Muscle layer of colon (tissue), 2 donors: Measurements from ENCODE around the gene ZNRF1.
"Not testable (repeated sequence)": the region's sequence is repeated elsewhere in the genome, so short reads cannot be mapped to it uniquely, and the experiment has no call there.

Source experiments
- H3K27ac ChIP-seq: one replicate; pipeline ENCODE4 v1.7.0; 2013; ENCODE audit warnings: low read depth, mild to moderate bottlenecking, low read length, moderate library complexity
- H3K27me3 ChIP-seq, 2 donors: one replicate each; pipeline ENCODE4 v1.7.0; 2013; ENCODE audit warnings: low read length in 2 of 2, mild to moderate bottlenecking in 2 of 2; ENCODE audit not compliant: insufficient read depth in 2 of 2, control insufficient read depth in 1 of 2
- H3K36me3 ChIP-seq: one replicate; pipeline ENCODE4 v1.7.0; 2013; ENCODE audit warnings: mild to moderate bottlenecking, low read length; ENCODE audit not compliant: insufficient read depth
- H3K4me1 ChIP-seq: one replicate; pipeline ENCODE4 v1.7.0; 2013; ENCODE audit warnings: mild to moderate bottlenecking, low read length; ENCODE audit not compliant: insufficient read depth
- H3K4me3 ChIP-seq, 2 donors: one replicate each; pipeline ENCODE4 v1.7.0; 2013; ENCODE audit warnings: low read length in 2 of 2, low read depth in 1 of 2, mild to moderate bottlenecking in 1 of 2, moderate library complexity in 1 of 2
- H3K9ac ChIP-seq: one replicate; pipeline ENCODE4 v1.7.0; 2013; ENCODE audit warnings: low read length
- H3K9me3 ChIP-seq: one replicate; pipeline ENCODE4 v1.7.0; 2013; ENCODE audit warnings: mild to moderate bottlenecking, low read length
- donor health status: abdominal sarcoma.
- donor health status: Adenocarcinoma of cecum.

Gene ZNRF1

DNA sequence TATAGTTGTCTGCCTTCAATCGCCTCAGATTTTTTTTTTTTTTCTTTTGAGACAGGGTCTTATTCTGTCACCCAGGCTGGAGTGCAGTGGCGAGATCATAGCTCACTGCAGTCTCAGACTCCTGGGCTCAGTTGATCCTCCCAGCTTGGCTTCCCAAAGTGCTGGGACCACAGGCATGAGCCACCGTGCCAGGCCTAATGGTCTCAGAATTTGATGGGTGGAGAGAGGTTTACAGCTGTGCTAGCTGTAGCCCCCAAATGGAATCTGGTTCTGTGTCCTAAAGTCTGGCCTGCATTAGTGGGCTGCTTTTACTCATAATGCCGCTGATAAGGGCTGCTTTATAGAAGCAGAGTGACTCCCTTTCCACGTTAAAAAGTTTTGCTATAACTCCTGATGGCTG lies 5.1 kb downstream of the ZNRF1 start:
- H3K9me3 ChIP-seq = no peaks in the 10 kb centered on the region
- H3K9ac ChIP-seq = no peak overlapping the region
- H3K27ac ChIP-seq = no peak overlapping the region
- H3K4me3 ChIP-seq = no peak overlapping the region
- peaks cover 21% of the 10 kb centered on the region for H3K4me1 ChIP-seq
- no peaks in the 10 kb centered on the region for H3K27me3 ChIP-seq
- no peaks in the 10 kb centered on the region for H3K36me3 ChIP-seq

DNA sequence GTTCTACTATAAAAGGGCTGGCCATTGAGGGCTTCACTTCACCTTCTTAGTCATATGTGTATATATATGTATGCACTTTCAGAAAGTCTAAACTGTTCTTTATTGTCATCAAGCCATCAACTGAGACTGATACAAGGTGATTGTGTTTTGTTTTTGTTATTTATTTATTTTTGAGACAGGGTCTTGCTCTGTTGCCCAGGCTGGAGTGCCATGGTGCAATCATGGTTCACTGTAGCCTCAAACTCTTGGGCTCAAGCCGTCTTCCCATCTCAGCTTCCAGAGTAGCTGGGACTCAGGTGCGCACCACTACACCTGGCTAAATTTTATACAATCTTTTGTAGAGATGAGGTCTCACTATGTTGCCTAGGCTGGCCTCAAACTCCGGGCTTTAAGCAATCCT lies 5.6 kb downstream of the ZNRF1 start:
- Histone ChIP-seq H3K9ac (no peak overlapping the region), H3K4me1 (peaks cover 21% of the 10 kb centered on the region), H3K27ac (no peak overlapping the region), H3K9me3 (no peaks in the 10 kb centered on the region), H3K27me3 (no peaks in the 10 kb centered on the region), H3K36me3 (no peaks in the 10 kb centered on the region), H3K4me3 (no peak overlapping the region)

GRCh38 chr16:75005697-75006096 lies 6.9 kb downstream of the ZNRF1 start:
- H3K4me3 ChIP-seq = no peak overlapping the region
- H3K36me3 ChIP-seq = no peaks in the 10 kb centered on the region
- no peaks in the 10 kb centered on the region for H3K9me3 ChIP-seq
- H3K4me1 ChIP-seq = peaks cover 18% of the 10 kb centered on the region
- H3K27ac ChIP-seq = no peak overlapping the region
- no peaks in the 10 kb centered on the region for H3K27me3 ChIP-seq
- H3K9ac ChIP-seq = no peak overlapping the region

DNA sequence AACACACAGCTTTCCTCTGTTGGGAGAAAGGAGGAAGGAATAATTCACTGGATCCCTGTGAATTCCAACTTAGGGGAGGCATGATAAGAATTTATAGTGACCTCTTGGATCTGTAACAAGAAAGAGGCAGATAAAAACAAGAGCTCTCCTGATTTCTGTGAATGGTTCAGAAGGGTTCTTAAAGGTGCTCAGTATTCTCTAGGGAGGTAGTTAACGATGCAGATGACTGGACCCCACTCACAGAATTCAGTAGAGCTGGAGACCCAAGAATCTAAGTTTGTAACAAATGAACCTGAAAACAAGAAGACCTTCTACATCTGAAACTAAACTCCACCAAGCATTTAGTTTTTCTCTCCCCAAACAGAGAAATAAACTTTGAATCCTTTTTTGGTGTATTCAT lies 8.6 kb downstream of the ZNRF1 start:
- Histone ChIP-seq H3K36me3 (no peaks in the 10 kb centered on the region), H3K4me1 (peaks cover 18% of the 10 kb centered on the region), H3K9me3 (no peaks in the 10 kb centered on the region), H3K9ac (no peak overlapping the region), H3K27me3 (no peaks in the 10 kb centered on the region), H3K4me3 (no peak overlapping the region), H3K27ac (no peak overlapping the region)

DNA sequence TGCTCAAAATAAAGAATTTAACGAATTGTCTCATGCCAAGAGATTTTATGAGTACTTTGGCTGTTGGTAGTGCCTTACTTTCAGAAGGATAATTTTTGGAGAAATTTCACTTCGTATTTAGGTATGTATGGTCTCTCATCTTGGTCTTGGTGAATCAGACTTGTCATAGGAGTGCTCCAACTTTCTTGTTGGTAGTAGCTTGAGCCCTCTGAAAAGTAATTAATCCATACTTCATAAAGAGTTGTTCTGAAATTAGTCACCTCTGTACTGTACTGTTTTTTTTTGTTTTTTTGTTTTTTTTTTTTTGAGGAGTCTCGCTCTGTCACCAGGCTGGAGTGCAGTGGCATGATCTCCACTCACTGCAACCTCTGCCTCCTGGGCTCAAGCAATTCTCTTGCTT lies 11.6 kb downstream of the ZNRF1 start:
- Histone ChIP-seq H3K4me1 (peaks cover 25% of the 10 kb centered on the region), H3K36me3 (no peaks in the 10 kb centered on the region), H3K9ac (no peak overlapping the region), H3K9me3 (no peaks in the 10 kb centered on the region), H3K27ac (no peak overlapping the region), H3K27me3 (no peaks in the 10 kb centered on the region), H3K4me3 (no peak overlapping the region)

- Histone ChIP-seq H3K9me3 (no peaks in the 10 kb centered on the region), H3K27ac (peak overlapping the region; percentile 45), H3K9ac (no peak overlapping the region), H3K36me3 (no peaks in the 10 kb centered on the region), H3K4me3 (no peak overlapping the region), H3K4me1 (peaks cover 26% of the 10 kb centered on the region), H3K27me3 (no peaks in the 10 kb centered on the region)
Observed at GRCh38 chr16:75011634-75012307, 12.9 kb downstream of the ZNRF1 start.

DNA sequence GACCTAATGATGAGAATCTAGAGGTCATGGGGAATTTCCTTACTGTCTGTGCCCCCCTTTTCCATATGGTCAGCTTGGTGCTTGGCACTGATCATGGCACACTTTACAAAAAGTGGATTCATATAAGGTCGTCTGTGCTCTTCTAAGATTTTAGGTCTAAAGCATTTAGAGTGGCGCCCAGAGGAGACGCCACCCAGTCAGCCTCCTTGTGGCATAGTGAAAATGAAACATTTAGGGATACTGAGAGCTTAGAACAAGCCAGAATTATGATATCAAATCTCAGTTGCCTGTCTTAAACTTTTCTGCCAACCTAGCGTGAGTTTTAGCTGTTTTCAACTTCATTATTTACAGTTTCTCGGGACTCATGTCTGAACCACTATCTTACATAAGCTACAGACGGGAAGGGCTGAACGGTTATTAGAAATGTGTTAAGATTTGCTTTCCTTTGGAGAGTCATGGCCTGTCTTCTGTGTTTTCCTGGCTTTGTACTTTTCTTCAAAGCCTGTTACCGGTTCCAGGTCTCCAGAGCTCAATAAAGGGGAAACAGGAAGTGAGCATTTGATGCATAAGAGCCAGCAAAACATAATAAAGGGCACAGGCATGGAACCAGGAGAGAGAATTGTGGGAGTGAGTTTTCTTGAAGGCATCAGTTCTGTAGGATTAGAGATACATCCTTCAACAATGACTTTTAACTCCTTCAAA lies 13.7 kb downstream of the ZNRF1 start:
- Histone ChIP-seq H3K4me3 (peak overlapping the region in 1 of 2 donors; percentile 5), H3K36me3 (no peaks in the 10 kb centered on the region), H3K27me3 (no peaks in the 10 kb centered on the region), H3K27ac (peak overlapping the region; percentile 45), H3K9ac (no peak overlapping the region), H3K4me1 (peaks cover 33% of the 10 kb centered on the region), H3K9me3 (no peaks in the 10 kb centered on the region)

- not testable (repeated sequence) for H3K36me3 ChIP-seq, H3K9me3 ChIP-seq, H3K27me3 ChIP-seq, H3K4me3 ChIP-seq, H3K9ac ChIP-seq, H3K27ac ChIP-seq
- peaks cover 39% of the 10 kb centered on the region for H3K4me1 ChIP-seq
Observed at GRCh38 chr16:75013123-75013522, 14.3 kb downstream of the ZNRF1 start.

DNA sequence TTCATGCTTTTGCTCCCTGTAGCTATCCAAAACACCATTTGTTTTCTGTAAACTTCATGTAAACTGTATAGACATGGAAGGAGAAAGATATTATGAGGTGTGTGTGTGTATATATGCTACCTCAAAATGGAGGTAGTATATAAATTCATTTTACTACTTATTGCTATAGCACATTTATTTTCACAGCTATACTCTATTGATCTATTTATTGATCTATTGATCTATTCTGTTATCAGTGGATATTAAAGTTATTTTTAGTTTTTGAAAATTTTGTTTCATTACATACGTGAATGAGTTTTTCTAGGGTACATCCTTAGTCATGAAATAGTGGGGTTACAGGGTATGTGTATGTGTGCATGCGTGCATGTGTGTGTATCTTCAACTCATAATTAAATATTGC lies 15.5 kb downstream of the ZNRF1 start:
- H3K9ac ChIP-seq = no peak overlapping the region
- H3K9me3 ChIP-seq = no peaks in the 10 kb centered on the region
- no peak overlapping the region for H3K27ac ChIP-seq
- no peaks in the 10 kb centered on the region for H3K36me3 ChIP-seq
- H3K4me3 ChIP-seq = no peak overlapping the region
- peaks cover 42% of the 10 kb centered on the region for H3K4me1 ChIP-seq
- H3K27me3 ChIP-seq = no peaks in the 10 kb centered on the region

DNA sequence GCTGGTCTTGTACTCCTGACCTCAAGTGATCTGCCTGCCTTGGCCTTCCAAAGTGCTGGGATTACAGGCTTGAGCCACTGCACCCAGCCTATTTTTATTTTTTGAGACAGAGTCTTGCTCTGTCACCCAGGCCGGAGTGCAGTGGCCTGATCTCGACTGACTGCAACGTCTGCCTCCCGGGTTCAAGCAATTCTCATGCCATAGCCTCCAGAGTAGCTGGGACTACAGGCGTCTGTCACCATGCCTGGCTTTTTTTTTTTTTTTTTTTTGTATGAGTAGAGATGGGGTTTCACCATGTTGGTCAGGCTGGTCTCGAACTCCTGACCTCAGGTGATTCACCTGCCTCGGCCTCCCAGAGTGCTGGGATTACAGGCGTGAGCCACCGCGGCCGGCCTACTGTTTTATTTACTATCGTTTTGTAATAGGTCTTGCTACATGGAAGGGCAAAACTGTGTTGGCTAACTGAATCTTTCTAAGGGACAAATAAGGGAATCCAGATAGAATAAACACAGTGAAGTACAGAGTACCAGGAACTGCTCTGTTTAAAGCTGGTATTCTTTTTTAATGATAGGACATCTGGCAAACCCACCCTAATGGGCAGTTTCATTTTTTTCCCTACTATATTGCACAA lies 17.7 kb downstream of the ZNRF1 start:
- not testable (repeated sequence) for H3K9ac ChIP-seq, H3K27me3 ChIP-seq, H3K4me3 ChIP-seq, H3K36me3 ChIP-seq, H3K9me3 ChIP-seq, H3K27ac ChIP-seq
- peaks cover 32% of the 10 kb centered on the region for H3K4me1 ChIP-seq

- H3K4me3 ChIP-seq = no peak overlapping the region
Observed at GRCh38 chr16:75017670-75018525, 19.1 kb downstream of the ZNRF1 start.

More at GRCh38 chr16:75017670-75018525, 19.1 kb downstream of the ZNRF1 start:
- no peak overlapping the region for H3K27ac ChIP-seq
- H3K9ac ChIP-seq = no peak overlapping the region
- H3K36me3 ChIP-seq = no peaks in the 10 kb centered on the region
- peaks cover 19% of the 10 kb centered on the region for H3K4me1 ChIP-seq
- H3K27me3 ChIP-seq = no peaks in the 10 kb centered on the region
- H3K9me3 ChIP-seq = no peaks in the 10 kb centered on the region
